HCT116 (cell line): Measurements from ENCODE around the gene ISCA2. TPM values are rescaled to one million over a fixed set of nuclear protein-coding genes. Genes with fewer than 3 reads are reported as not detected.

ENCODE experiments used
- ATAC-seq: fragments of 200-7000 bp; cut with Tn5 transposase; 2 replicates; pipeline ENCODE4 v1.9.1; 2020; ENCODE audit warnings: mild to moderate bottlenecking, moderate library complexity
- BruUV-seq: library from RNA; stranded (reverse); fragments of 400-500 nt; replicated peaks from 2 replicates; lab custom pipeline; 2021; lab: Mats Ljungman, UMichigan
- CTCF ChIA-PET: fragments of 300-600 bp; sonication (Branson Sonifier 250); formaldehyde crosslinking; loops from one replicate; lab custom pipeline; 2021; ENCODE audit warnings: antibody characterized with exemption; lab: Charles Lee
- POLR2A ChIA-PET: fragments of 300-600, 350-600 bp; sonication (Branson Sonifier 250); formaldehyde crosslinking; loops from one replicate; lab custom pipeline; 2021; ENCODE audit warnings: antibody characterized with exemption; lab: Charles Lee
- RAD21 ChIA-PET, 2 experiments: fragments of 300-600 bp; sonication (Branson Sonifier 250); formaldehyde crosslinking; loops; one replicate each; lab custom pipeline; 2023; ENCODE audit warnings: low total read pairs in 2 of 2; ENCODE audit not compliant: uncharacterized antibody in 2 of 2, unreplicated experiment in 2 of 2, low non-redundant PET in 1 of 2; lab: Charles Lee
- DNase-seq: peaks from one replicate; pipeline ENCODE4 v3.0.0-alpha.2; 2010; ENCODE audit warnings: low read depth, low spot score
- H2AFZ ChIP-seq: fragments of 200-600 bp; shearing (Covaris generic), sonication (generic); 2 replicates; pipeline ENCODE4 v1.6.1; 2017; ENCODE audit warnings: low read depth, mixed run types, mixed read lengths, antibody characterized with exemption, low read length; ENCODE audit not compliant: poor library complexity, severe bottlenecking
- H3K27ac ChIP-seq: 2 replicates; pipeline ENCODE4 v1.5.1; 2012; ENCODE audit warnings: low read depth, low read length
- H3K27me3 ChIP-seq: fragments of 200-600 bp; sonication (generic); 2 replicates; pipeline ENCODE4 v1.6.1; 2016; ENCODE audit warnings: mixed run types, low read length, mixed read lengths; ENCODE audit not compliant: insufficient read depth
- H3K36me3 ChIP-seq, 2 experiments: fragments of 200-500 bp in 1 of 2; fragments of 200-600 bp in 1 of 2; sonication (Bioruptor generic) in 1 of 2; sonication (generic) in 1 of 2; 2 replicates each; pipeline versions ENCODE4 v1.5.1 to v1.6.1; 2014 to 2016; ENCODE audit warnings: low read length in 2 of 2, inconsistent platforms in 1 of 2, mixed read lengths in 1 of 2, mixed run types in 1 of 2; ENCODE audit not compliant: insufficient read depth in 2 of 2, control insufficient read depth in 1 of 2
- H3K4me1 ChIP-seq, 2 experiments: fragments of 200-600 bp in 1 of 2; sonication (generic) in 1 of 2; 2 replicates each; pipeline versions ENCODE4 v1.5.1 to v1.6.1; 2012 to 2017; ENCODE audit warnings: low read length in 2 of 2, inconsistent platforms in 1 of 2, mild to moderate bottlenecking in 1 of 2, mixed read lengths in 1 of 2, mixed run types in 1 of 2, moderate library complexity in 1 of 2; ENCODE audit not compliant: insufficient read depth in 2 of 2, control insufficient read depth in 1 of 2
- H3K4me2 ChIP-seq: fragments of 200-600 bp; sonication (generic); 2 replicates; pipeline ENCODE4 v1.6.1; 2017; ENCODE audit warnings: mixed run types, low read length, mixed read lengths
- H3K4me3 ChIP-seq, 2 experiments: fragments of 200-600 bp in 1 of 2; sonication (generic) in 1 of 2; replicated peaks in 1 of 2; 2 replicates each; pipeline ENCODE4 v1.5.1; 2011 to 2016; ENCODE audit warnings: low read length in 2 of 2, control low read depth in 1 of 2, low read depth in 1 of 2, mild to moderate bottlenecking in 1 of 2, mixed read lengths in 1 of 2, mixed run types in 1 of 2
- H3K79me2 ChIP-seq: fragments of 200-600 bp; sonication (generic); 2 replicates; pipeline ENCODE4 v1.6.1; 2017; ENCODE audit warnings: mild to moderate bottlenecking, mixed run types, low read length, moderate library complexity, mixed read lengths; ENCODE audit not compliant: insufficient read depth
- H3K9ac ChIP-seq: fragments of 200-600 bp; sonication (generic); 2 replicates; pipeline ENCODE4 v1.6.1; 2016; ENCODE audit warnings: low read length, mixed read lengths
- H3K9me2 ChIP-seq: fragments of 200-600 bp; sonication (generic), shearing (Covaris generic); 2 replicates; pipeline ENCODE4 v1.6.1; 2017; ENCODE audit warnings: mixed run types, mild to moderate bottlenecking, moderate library complexity; ENCODE audit not compliant: insufficient read depth
- H3K9me3 ChIP-seq, 2 experiments: fragments of 200-500 bp in 1 of 2; fragments of 200-600 bp in 1 of 2; sonication (Bioruptor generic) in 1 of 2; sonication (generic) in 1 of 2; 2 replicates each; pipeline ENCODE4 v1.6.1; 2014 to 2017; ENCODE audit warnings: low read length in 2 of 2, mixed read lengths in 2 of 2, inconsistent platforms in 1 of 2, low read depth in 1 of 2, mild to moderate bottlenecking in 1 of 2, mixed run types in 1 of 2, moderate library complexity in 1 of 2; ENCODE audit not compliant: control insufficient read depth in 1 of 2, insufficient read depth in 1 of 2
- H4K20me1 ChIP-seq: fragments of 200-600 bp; sonication (generic), shearing (Covaris generic); 2 replicates; pipeline ENCODE4 v1.6.1; 2017; ENCODE audit warnings: mixed run types, mild to moderate bottlenecking, moderate library complexity; ENCODE audit not compliant: insufficient read depth
- CEBPB ChIP-seq: IDR thresholded peaks from 2 replicates; pipeline ENCODE4 v1.6.1; 2012; ENCODE audit warnings: low read depth
- EGR1 ChIP-seq: IDR thresholded peaks from 2 replicates; pipeline ENCODE4 v1.6.1; 2012; ENCODE audit warnings: low read depth
- ELF1 ChIP-seq: IDR thresholded peaks from 2 replicates; pipeline ENCODE4 v1.6.1; 2012; ENCODE audit warnings: low read depth, borderline replicate concordance
- EZH2 ChIP-seq: fragments of 200-600 bp; sonication (generic); IDR thresholded peaks from 2 replicates; pipeline ENCODE4 v1.6.1; 2017; ENCODE audit warnings: antibody characterized with exemption, mixed run types
- EZH2phosphoT487 ChIP-seq: fragments of 200-600 bp; IDR thresholded peaks from 2 replicates; pipeline ENCODE4 v1.6.1; 2018; ENCODE audit warnings: antibody characterized with exemption, borderline replicate concordance
- JUND ChIP-seq: IDR thresholded peaks from 2 replicates; pipeline ENCODE4 v1.6.1; 2012
- MAX ChIP-seq: IDR thresholded peaks from 2 replicates; pipeline ENCODE4 v1.6.1; 2012
- POLR2A ChIP-seq: IDR thresholded peaks from 2 replicates; pipeline ENCODE4 v1.7.0; 2011; ENCODE audit warnings: borderline replicate concordance; ENCODE audit not compliant: insufficient read depth, insufficient read length; ENCODE audit errors: extremely low read depth
- POLR2AphosphoS5 ChIP-seq: IDR thresholded peaks from 2 replicates; pipeline ENCODE4 v1.6.1; 2011; ENCODE audit warnings: mild to moderate bottlenecking, low read depth, low read length, moderate library complexity
- SP1 ChIP-seq: IDR thresholded peaks from 2 replicates; pipeline ENCODE4 v1.6.1; 2012; ENCODE audit warnings: low read depth
- ZBTB33 ChIP-seq: IDR thresholded peaks from 2 replicates; pipeline ENCODE4 v1.6.1; 2011; ENCODE audit warnings: mild to moderate bottlenecking, low read length, moderate library complexity; ENCODE audit not compliant: insufficient replicate concordance; ENCODE audit errors: extremely low read depth
- ZNF274 ChIP-seq: fragments of 200-500 bp; sonication (Bioruptor generic); IDR thresholded peaks from 2 replicates; pipeline ENCODE4 v1.6.1; 2014; ENCODE audit warnings: mild to moderate bottlenecking, low read depth, low read length, inconsistent platforms
- intact Hi-C: fragments of 100-400 bp; cut with micrococcal nuclease; formaldehyde crosslinking; loops from 2 replicates; pipeline ENCODE4 v1.10.0; 2022
- total RNA-seq: library from RNA; stranded (reverse); gene quantifications from one replicate; pipeline ENCODE4 v1.2.1, GENCODE V29; 2021; ENCODE audit not compliant: unreplicated experiment

ISCA2 gene
- total RNA-seq, 1 experiment from 2014 or later = 27.5 TPM

DNA sequence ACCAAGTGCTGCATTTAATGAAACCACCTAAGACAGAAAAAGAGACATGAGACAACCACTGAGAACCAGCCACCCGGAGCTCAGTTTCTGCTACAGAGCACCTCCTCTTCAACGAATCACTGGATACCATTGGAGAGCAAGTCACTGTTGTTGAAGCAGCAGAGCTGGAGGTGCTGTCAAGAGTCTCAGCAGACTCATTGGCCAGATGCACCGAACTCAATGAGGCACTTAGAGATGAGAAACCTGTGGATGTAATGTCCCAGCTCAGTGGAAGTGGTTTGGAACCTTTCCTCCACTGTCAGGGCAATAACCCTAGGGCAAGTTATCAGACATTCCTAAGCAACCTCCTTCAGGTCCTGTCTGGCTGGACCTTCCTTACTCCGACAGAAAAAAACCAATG is 13.5 kb upstream of the ISCA2 start:
- no peaks in the 10 kb centered on the region for H3K4me1 ChIP-seq
- H3K4me3 ChIP-seq = no peak overlapping the region
- H3K9me2 ChIP-seq = no peaks in the 10 kb centered on the region
- no peak overlapping the region for H2AFZ ChIP-seq
- no peak for ATAC-seq
- no peak overlapping the region for H3K4me2 ChIP-seq
- TF ChIP-seq ZBTB33 (no peak), EZH2phosphoT487 (no peak), ZNF274 (no peak), EGR1 (no peak)
- H3K9ac ChIP-seq = no peak overlapping the region
- no peaks in the 10 kb centered on the region for H3K27me3 ChIP-seq
- intact Hi-C loops = no loop called here
- RAD21 ChIA-PET = no interaction called here
- H3K27ac ChIP-seq = no peak overlapping the region
- peaks cover 0 to 21% of the 10 kb centered on the region in 2 experiments; a peak in 2 of 4 replicates for H3K36me3 ChIP-seq
- POLR2A ChIA-PET = no interaction called here
- BruUV-seq = no TSS peak
- H3K9me3 ChIP-seq = no peaks in the 10 kb centered on the region
- no peaks in the 10 kb centered on the region for H4K20me1 ChIP-seq
- DNase-seq = no peak
- no peaks in the 10 kb centered on the region for H3K79me2 ChIP-seq
- CTCF ChIA-PET = interaction anchor here (1.0 to 2.4 kb wide), 4 partner anchors 14 to 186 kb away, joined by 5 to 8 read pairs (median 6); partner anchors contain the start of genes ISCA2 and NPC2

GRCh38 chr14:74482571-74482970 is 11.0 kb upstream of the ISCA2 start:
- H3K9me3 ChIP-seq = no peaks in the 10 kb centered on the region
- H3K4me3 ChIP-seq = no peak overlapping the region
- CTCF ChIA-PET = no interaction called here
- no TSS peak for BruUV-seq
- DNase-seq (no peak), ATAC-seq (no peak)
- H2AFZ ChIP-seq = no peak overlapping the region
- no peaks in the 10 kb centered on the region for H3K79me2 ChIP-seq
- no peaks in the 10 kb centered on the region for H3K9me2 ChIP-seq
- H3K9ac ChIP-seq = no peak overlapping the region
- TF ChIP-seq POLR2A = no peak
- no peak for TF ChIP-seq MAX
- TF ChIP-seq ELF1 = no peak
- no peak for TF ChIP-seq ZNF274
- TF ChIP-seq CEBPB = no peak
- no peak for TF ChIP-seq EZH2
- no peak for TF ChIP-seq SP1
- TF ChIP-seq ZBTB33 = no peak
- TF ChIP-seq JUND = no peak
- no peak for TF ChIP-seq POLR2AphosphoS5
- H3K36me3 ChIP-seq = peaks cover 0 to 24% of the 10 kb centered on the region in 2 experiments; a peak in 2 of 4 replicates
- H3K27ac ChIP-seq = no peak overlapping the region
- H4K20me1 ChIP-seq = no peaks in the 10 kb centered on the region
- peaks cover 15 to 16% of the 10 kb centered on the region in 2 experiments for H3K4me1 ChIP-seq
- H3K27me3 ChIP-seq = no peaks in the 10 kb centered on the region
- RAD21 ChIA-PET = no interaction called here
- POLR2A ChIA-PET = no interaction called here
- intact Hi-C loops = no loop called here
- H3K4me2 ChIP-seq = no peak overlapping the region
